NCI-H187 (cell line): Measurements from ENCODE around the gene POLR1E.

Experiments used
- DNase-seq, 2 experiments: peaks; one replicate each; lab custom pipeline; 2025; lab: John Stamatoyannopoulos, UW

POLR1E gene

DNA sequence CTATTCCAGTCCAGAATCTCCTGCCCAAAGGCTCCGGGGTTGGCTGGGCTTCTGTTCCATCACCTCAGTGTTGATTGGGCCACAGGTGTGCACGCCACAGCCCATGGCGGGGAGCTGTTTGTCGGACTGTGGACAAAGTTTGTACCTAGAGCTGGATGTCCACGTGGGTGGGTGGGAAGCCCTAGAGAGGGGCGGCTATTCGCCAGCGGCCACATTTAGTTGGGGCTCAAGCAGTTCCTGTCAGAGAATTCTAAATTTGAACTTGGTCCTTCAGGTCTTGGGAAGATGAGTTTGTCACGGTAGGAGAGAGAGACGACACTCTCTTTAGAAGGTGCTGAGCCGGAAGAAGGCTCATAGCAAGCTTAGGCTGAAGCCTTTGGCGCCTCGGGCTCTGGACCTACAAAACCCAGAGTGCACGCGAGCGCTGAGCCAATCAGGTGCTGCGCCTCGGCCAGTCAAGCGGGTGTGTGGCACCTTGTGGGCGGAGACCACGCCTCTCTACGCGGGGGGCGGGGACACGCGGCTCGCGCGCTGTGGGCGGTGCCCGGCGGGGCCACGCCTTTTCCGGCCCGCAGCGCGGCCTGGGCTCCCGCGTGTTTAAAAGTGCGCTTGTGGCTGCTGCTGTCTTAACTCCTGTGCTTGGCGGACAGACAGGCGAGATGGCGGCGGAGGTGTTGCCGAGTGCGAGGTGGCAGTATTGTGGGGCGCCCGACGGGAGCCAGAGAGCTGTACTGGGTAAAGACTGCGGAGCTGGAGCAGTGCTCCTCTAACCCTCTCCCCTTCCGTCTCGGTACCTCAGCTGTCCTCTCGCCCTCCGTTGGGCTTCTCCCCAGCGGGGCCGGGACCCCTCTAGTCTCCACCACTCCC is at the start of gene POLR1E:
Gene POLR1E, plus strand, starts transcription at position 560 of the 867 bp plus-strand sequence. Its CDS starts 100 bp downstream, at position 660.
- peak; percentile 43 to 79 for DNase-seq

GRCh38 chr9:37436540-37436939 is 49.2 kb upstream of the POLR1E start:
- no peak for DNase-seq

GRCh38 chr9:37437010-37437409 is 48.7 kb upstream of the POLR1E start:
- DNase-seq, result no peak

GRCh38 chr9:37437621-37438020 is 48.1 kb upstream of the POLR1E start:
- no peak for DNase-seq

DNA sequence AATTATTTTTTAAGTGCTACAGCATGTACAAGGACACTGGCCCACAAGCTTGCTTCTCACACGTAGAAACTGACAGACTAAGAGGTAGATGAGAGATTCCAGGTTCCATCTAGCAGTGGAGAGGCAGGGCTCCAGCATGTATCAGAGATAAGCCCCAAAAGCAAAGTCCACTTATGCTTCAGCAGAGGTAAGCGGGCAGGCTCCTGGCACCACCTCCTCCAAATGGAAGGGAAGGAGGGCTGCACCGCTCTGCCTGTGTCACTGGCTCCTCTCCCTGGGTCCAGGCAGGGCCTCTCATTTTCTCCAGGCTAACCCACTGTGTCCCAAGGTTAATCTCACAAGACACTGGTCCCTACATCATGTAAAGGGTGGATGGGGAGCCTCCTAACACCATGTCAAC is 47.4 kb upstream of the POLR1E start:
- DNase-seq, result no peak

DNA sequence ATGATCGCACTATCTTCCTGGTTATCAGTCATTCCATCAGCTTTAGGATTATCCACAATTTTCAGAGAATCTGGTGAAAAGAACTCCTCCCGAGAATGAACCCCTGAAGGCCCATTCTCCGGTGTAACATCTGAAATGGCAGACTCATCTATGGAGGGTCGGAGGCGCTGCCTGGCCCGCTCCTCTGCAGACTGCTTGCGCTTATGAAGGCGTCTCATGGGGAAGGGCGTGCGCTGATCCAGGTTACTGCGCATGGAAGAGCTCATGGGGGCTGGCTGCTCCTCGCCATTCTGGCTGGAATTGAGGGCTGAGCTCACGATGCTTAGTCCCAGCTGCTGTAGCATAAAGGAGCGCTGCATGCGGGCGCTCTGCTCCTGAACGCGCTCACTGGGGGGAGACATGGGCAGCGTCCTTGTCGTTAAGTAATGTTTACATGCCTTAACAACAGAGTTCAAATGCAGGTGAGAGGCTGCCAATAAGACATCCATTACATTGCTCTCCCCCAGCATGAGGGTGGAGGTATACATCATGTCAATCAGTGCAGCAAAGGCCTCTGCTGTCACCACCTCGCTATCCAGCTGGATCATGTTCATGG is 43.9 kb upstream of the POLR1E start:
- no peak for DNase-seq

DNA sequence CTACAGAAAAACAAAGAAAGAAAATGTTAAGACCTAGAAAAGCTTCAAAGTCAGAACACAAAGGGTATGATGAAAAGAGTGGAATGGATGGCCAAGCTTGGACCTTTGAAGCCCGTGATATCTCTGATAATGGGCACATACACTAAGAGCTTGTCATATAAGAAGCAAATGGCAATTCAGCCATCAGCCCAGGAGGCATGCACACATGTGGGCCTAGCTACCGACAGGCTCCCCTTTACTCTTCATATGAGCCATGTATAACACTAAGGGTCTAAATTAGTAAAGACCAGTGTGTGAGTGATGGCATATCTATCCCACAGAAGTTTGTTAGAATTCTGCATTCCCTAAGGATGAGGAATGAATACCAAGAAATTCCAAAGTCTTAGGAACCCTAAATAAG is 43.2 kb upstream of the POLR1E start:
- DNase-seq, result no peak

DNA sequence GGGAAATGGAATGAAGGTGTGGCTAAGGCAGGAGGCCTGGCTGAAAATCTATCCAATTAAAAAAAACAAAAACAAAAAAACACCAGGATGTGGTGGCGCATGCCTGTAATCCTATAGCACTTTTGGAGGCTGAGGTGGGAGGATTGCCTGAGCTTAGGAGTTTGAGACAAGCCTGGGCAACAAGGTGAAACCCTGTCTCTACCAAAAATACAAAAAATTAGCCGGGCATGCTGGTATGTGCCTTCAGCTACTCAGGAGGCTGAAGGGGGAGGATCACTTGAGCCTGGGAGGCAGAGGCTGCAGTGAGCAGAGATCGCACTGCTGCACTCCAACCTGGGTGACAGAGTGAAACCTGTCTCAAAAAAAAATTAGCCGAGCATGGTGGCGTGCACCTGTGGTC is 42.2 kb upstream of the POLR1E start:
- DNase-seq, result no peak

DNA sequence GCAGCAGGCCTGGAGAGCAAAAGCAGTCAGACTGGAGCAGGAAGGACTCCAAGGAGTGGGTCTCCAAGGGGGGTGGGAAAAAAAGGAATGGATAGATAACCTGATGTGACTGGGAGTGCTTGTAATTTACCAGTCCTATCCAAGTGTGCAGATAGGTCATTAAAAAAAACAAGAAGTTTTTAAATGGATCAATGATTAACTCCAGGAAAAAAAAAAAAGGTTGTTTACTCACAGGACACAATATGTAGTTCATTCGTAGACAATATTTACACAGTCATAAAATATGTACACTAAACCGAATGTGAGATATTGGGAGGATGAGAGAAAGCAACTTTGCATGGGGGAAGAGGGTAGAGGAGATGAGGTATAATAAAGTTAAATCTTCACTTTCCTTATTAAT is 40.9 kb upstream of the POLR1E start:
- DNase-seq, result no peak

DNA sequence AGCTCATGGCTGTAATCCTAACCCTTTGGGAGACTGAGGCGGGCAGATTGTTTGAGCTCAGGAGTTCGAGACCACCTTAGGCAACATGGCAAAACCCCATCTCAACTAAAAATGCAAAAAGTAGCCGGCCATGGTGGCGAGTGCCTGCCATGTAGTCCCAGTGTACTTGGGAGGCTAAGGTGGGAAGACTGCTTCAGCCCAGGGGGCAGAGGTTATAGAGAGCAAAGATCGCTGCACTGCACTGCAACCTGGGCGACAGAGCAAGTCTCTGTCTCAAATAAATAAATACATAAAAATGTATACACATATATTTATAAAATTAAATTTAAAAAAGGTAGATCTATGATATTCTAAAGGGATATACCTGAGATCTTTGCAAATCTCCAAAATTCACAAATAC is 39.9 kb upstream of the POLR1E start:
- no peak for DNase-seq

DNA sequence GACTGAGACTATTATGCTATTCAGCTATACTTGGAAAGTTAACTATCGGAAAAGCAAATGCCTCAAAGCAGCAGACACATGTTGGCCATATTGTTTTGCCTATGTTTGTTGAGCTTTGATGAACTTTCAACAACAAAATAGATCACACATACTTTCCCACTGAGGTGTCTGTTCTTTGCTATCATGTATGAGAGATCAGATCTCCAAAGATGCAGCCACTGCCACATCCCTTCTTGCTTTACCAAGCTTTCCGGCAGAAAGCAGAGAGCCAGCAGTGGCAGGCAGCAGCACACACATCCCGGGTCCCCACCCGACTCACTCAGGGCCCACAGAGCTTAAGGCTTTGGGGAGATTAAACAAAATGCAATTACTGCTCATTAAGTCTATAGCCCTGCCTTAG is 39.3 kb upstream of the POLR1E start:
- no peak for DNase-seq

GRCh38 chr9:37447111-37447510 is 38.6 kb upstream of the POLR1E start:
- DNase-seq, result no peak

- no peak for DNase-seq
Measured at GRCh38 chr9:37449862-37450632, 35.7 kb upstream of the POLR1E start.

DNA sequence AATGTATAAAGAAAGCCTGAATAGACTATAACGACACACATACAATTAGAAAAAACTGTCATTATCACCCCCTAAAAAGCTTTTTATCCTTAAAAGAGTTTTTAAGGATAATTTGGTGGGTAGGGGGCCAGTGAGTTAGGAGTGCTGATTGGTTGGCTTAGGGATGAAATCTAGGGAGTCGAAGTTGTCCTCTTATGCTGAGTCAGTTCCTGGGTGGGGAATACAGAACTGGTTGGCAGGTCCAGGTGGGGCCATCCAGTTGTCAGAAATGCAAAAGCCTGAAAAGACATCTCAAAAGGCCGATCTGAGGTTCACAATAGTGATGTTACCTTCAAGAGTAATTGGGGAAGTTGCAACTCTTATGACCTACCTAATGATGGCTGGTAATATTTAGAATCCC is 34.1 kb upstream of the POLR1E start:
- no peak for DNase-seq

DNA sequence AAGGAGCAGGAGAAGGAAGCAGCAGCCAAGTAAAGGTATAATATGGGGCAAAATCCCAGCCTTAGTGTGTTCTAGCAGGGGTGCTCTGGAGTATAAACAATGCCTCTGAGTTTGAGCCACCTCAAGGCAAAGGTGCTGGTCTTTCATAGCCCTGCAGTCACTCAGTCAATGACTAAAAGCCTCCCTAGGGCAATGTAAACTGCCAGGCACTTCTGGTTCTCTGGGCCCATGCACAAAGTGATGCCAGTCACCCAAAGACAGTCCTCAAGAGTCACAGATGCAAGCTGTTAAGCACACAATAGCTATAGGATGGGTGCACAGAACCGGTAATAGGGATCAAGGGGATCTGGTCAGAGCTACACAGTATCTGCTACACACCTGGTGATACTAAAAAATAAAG is 33.1 kb upstream of the POLR1E start:
- DNase-seq, result no peak

GRCh38 chr9:37453827-37454226 is 31.9 kb upstream of the POLR1E start:
- DNase-seq, result no peak

GRCh38 chr9:37454238-37454637 is 31.5 kb upstream of the POLR1E start:
- no peak for DNase-seq

GRCh38 chr9:37455884-37456647 is 29.7 kb upstream of the POLR1E start:
- no peak for DNase-seq

DNA sequence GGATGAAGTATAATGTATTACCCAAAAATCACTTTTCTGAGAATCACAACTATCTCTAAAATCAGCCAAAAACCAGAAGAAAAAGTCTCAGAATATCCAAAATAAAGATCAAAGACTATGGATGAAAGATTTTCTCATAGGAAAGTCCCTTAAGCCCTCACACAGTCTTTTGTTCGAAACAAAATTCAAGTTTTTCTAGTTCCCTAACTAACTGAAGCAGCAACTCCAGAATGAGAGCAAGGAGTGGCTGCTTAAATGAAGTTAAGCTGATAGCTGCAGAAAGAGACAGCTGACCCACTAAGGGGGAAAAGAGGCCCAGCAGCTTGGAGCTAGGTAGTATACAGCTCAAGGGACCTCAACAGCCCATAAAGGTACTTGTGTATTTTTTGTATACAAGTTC is 28.9 kb upstream of the POLR1E start:
- no peak for DNase-seq

DNA sequence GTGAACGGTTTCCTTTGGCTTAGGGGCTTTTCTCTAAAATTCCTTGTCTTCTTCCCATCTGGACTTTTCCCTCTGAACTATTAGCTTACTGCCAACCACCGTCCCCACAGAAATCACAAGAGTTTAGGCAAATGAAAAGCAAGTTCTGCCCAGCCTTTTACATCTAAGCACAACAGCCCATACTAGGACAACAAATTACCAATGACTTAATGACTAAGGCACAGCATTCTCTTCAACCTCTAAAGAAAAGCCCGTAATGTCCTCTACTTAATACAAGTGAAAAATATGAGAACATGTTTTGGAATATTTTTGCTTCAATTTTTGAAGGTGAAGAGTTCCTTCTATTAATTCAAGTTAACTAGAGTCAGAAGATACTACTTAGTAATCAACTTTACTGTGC is 21.7 kb upstream of the POLR1E start:
- no peak for DNase-seq

DNA sequence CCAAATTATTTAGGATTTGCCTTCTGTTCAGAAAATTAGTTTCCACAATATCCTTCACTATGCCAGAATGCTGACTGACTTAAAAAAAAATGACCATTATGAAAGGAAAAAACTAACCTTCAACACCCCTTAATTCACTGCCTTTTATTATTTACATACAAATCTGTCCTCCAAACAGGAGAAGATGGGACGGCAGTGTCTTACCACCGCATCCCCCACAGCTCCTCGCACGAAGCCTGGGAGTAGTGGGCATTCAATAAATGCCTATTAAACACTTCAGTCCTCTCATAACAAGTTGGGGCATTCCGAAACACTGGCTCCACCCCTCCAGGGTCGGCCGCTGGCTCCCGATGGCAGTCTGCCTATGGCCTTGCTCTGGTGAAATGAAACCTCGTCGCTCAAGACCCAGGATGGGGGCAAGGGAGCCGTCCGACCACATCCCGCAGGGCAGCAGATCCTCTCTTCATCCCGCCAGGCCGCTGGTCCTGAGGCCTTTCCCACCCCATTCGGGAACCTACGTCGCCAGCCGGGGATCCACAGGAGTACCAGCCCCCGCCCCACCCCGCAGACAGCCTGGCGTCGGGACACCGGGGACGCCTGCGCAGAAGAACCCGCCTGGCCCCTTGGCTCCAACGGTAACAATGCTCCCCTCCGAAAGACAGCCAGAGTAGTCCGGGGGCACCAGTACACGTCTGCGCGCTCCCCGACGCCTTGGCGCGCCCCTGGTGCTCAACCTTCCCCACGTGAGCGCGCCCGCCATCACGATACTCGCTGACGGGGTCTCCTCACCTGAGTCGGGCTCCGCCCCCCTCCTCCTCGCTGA is 21.1 kb upstream of the POLR1E start:
- DNase-seq, result peak in 1 of 2 experiments; percentile 31
